HepG2 (cell line): ENCODE measurements around the gene CDC42BPG. TPM values are rescaled to one million over a fixed set of nuclear protein-coding genes. Genes with fewer than 3 reads are reported as not detected.

Experiments used
- GTF2F1 ChIP-seq: fragments of 150-350 bp; IDR thresholded peaks from 2 replicates; pipeline ENCODE4 v1.6.1; 2014; ENCODE audit warnings: low read length
- HDAC6 ChIP-seq: fragments of 200-600 bp; sonication (generic); IDR thresholded peaks from 2 replicates; pipeline ENCODE4 v1.7.0; 2017; ENCODE audit warnings: mild to moderate bottlenecking, antibody characterized with exemption, low read length, low read depth
- KMT2B ChIP-seq: IDR thresholded peaks from 2 replicates; pipeline ENCODE4 v1.6.1; 2016; ENCODE audit warnings: missing genetic modification reagents, missing compliant biosample characterization
- MAFG ChIP-seq: sonication (generic); formaldehyde crosslinking; IDR thresholded peaks from 2 replicates; pipeline ENCODE4 v1.5.1; 2020; ENCODE audit warnings: mild to moderate bottlenecking, missing genetic modification reagents
- PAWR ChIP-seq: sonication (generic); formaldehyde crosslinking; IDR thresholded peaks from 2 replicates; pipeline ENCODE4 v1.4.0; 2020; ENCODE audit warnings: missing genetic modification reagents, mild to moderate bottlenecking, borderline replicate concordance
- PHF21A ChIP-seq: sonication (generic); formaldehyde crosslinking; IDR thresholded peaks from 2 replicates; pipeline ENCODE4 v1.5.0; 2020; ENCODE audit warnings: mild to moderate bottlenecking, missing genetic modification reagents
- SMC3 ChIP-seq: IDR thresholded peaks from 2 replicates; pipeline ENCODE4 v1.6.1; 2011; ENCODE audit warnings: low read length, improper control_type of control experiment
- TBX3 ChIP-seq: fragments of 450-650 bp; IDR thresholded peaks from 2 replicates; pipeline ENCODE4 v1.6.1; 2017; ENCODE audit warnings: antibody characterized with exemption, mild to moderate bottlenecking, inconsistent platforms, borderline replicate concordance
- TRIM24 ChIP-seq: sonication (generic); formaldehyde crosslinking; IDR thresholded peaks from 2 replicates; pipeline ENCODE4 v1.8.0; 2022; ENCODE audit warnings: mild to moderate bottlenecking, missing genetic modification reagents
- ZC3H13 ChIP-seq: sonication (generic); formaldehyde crosslinking; IDR thresholded peaks from 2 replicates; pipeline ENCODE4 v1.8.1; 2023; ENCODE audit warnings: mild to moderate bottlenecking, missing genetic modification reagents, moderate library complexity
- ZMYM3 ChIP-seq: sonication (generic); formaldehyde crosslinking; IDR thresholded peaks from 2 replicates; pipeline ENCODE4 v1.5.1; 2020; ENCODE audit warnings: mild to moderate bottlenecking, missing genetic modification reagents
- ZNF501 ChIP-seq: sonication (generic); formaldehyde crosslinking; IDR thresholded peaks from 2 replicates; pipeline ENCODE4 v1.5.1; 2020; ENCODE audit warnings: mild to moderate bottlenecking, moderate library complexity, missing genetic modification reagents
- ZNF530 ChIP-seq: sonication (generic); formaldehyde crosslinking; IDR thresholded peaks from 2 replicates; pipeline ENCODE4 v1.5.0; 2020; ENCODE audit warnings: low read depth, mild to moderate bottlenecking, missing genetic modification reagents
- ZNF749 ChIP-seq: sonication (generic); formaldehyde crosslinking; IDR thresholded peaks from 2 replicates; pipeline ENCODE4 v1.8.0; 2022; ENCODE audit warnings: mild to moderate bottlenecking, missing genetic modification reagents, moderate library complexity, borderline replicate concordance
- ZSCAN21 ChIP-seq: sonication (generic); formaldehyde crosslinking; IDR thresholded peaks from 2 replicates; pipeline ENCODE4 v1.8.0; 2022; ENCODE audit warnings: mild to moderate bottlenecking, missing genetic modification reagents, moderate library complexity, borderline replicate concordance
- polyA plus RNA-seq, 8 experiments: library from polyadenylated mRNA; depleted of rRNA in 3 of 8; stranded (reverse) in 7 of 8; unstranded in 1 of 8; fragments of >200 nt; fragmentation: Illumina TruSeq in 4 of 8; extraction: Trizol in 4 of 8; gene quantifications; 2 replicates each; pipeline versions ENCODE4 v1.2.1 to v1.2.3, GENCODE V29; 2011 to 2016; ENCODE audit warnings: low read depth in 4 of 8, missing spikeins in 1 of 8, mixed read lengths in 1 of 8; ENCODE audit not compliant: insufficient read depth in 1 of 8
- total RNA-seq, 5 experiments: library from RNA; depleted of rRNA; stranded (reverse); fragments of >200 nt; fragmentation: Illumina TruSeq; extraction: Trizol; gene quantifications; 2 replicates each; pipeline ENCODE4 v1.2.3, GENCODE V29; 2016; ENCODE audit warnings: low read depth in 1 of 5
- TF ChIP-seq, protein P1 (sequence below): IDR thresholded peaks from 2 replicates; pipeline ENCODE4 v1.6.1; 2018; ENCODE audit warnings: missing genetic modification reagents, mild to moderate bottlenecking, missing compliant biosample characterization
- TF ChIP-seq, protein P2 (sequence below): sonication (generic); formaldehyde crosslinking; IDR thresholded peaks from 2 replicates; pipeline ENCODE4 v1.4.0; 2020; ENCODE audit warnings: missing genetic modification reagents
- TF ChIP-seq, protein P3 (sequence below): sonication (generic); formaldehyde crosslinking; IDR thresholded peaks from 2 replicates; pipeline ENCODE4 v1.5.0; 2020; ENCODE audit warnings: mild to moderate bottlenecking, low read depth, missing genetic modification reagents, borderline replicate concordance
- TF ChIP-seq, protein P4 (sequence below): sonication (generic); formaldehyde crosslinking; IDR thresholded peaks from 2 replicates; pipeline ENCODE4 v1.5.1; 2020; ENCODE audit warnings: mild to moderate bottlenecking, moderate library complexity, missing genetic modification reagents
- TF ChIP-seq, protein P5 (sequence below): IDR thresholded peaks from 2 replicates; pipeline ENCODE4 v1.6.1; 2016; ENCODE audit warnings: low read depth, control low read depth
- TF ChIP-seq, protein P6 (sequence below): sonication (generic); formaldehyde crosslinking; conservative IDR thresholded peaks from 2 replicates; pipeline ENCODE4 v1.4.0; 2020; ENCODE audit warnings: missing genetic modification reagents

The CDC42BPG gene
- total and polyA plus RNA-seq, 2 of the 13 experiments (the other 11 are each of a cell fraction or from before 2014, with no cell fraction given) = 0.55 to 1.4 TPM

DNA sequence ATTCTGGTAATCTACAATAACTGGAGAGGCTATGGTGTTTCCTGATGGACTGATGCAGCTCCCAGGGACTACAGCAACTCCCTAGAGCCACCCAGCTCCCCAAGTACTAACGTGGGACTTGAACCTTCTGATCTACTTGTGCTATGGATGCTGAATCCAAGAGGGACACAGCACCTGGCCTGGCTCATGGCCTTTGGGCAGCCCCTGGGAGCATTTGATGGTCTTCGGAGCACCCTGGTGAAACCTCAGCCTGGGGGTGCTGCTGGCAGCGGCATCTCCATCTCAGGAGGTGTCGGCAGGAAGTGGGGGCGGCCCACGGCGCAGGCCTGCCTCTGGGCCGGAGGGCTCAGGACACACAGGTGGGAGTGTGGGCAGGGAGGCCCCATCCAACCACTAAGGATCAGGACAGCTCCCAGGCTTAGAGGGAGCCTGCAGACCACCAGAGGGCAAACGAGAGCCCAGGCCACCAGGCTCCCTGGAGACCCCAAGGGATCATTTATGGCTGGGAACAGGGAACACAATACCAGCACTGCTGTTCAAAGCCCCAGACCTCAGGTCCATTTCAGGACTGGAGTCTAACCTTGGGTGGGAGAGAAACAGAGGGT is 25.2 kb upstream of the CDC42BPG start (continued):
- TF ChIP-seq, protein P1, sequence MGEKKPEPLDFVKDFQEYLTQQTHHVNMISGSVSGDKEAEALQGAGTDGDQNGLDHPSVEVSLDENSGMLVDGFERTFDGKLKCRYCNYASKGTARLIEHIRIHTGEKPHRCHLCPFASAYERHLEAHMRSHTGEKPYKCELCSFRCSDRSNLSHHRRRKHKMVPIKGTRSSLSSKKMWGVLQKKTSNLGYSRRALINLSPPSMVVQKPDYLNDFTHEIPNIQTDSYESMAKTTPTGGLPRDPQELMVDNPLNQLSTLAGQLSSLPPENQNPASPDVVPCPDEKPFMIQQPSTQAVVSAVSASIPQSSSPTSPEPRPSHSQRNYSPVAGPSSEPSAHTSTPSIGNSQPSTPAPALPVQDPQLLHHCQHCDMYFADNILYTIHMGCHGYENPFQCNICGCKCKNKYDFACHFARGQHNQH = no peak
- TF ChIP-seq GTF2F1 = no peak
- peak; percentile 15; the same call in 1 of the 2 replicates for TF ChIP-seq SMC3
- TF ChIP-seq ZNF749 = no peak
- TF ChIP-seq, protein P2, sequence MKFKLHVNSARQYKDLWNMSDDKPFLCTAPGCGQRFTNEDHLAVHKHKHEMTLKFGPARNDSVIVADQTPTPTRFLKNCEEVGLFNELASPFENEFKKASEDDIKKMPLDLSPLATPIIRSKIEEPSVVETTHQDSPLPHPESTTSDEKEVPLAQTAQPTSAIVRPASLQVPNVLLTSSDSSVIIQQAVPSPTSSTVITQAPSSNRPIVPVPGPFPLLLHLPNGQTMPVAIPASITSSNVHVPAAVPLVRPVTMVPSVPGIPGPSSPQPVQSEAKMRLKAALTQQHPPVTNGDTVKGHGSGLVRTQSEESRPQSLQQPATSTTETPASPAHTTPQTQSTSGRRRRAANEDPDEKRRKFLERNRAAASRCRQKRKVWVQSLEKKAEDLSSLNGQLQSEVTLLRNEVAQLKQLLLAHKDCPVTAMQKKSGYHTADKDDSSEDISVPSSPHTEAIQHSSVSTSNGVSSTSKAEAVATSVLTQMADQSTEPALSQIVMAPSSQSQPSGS = no peak
- TF ChIP-seq, protein P3, sequence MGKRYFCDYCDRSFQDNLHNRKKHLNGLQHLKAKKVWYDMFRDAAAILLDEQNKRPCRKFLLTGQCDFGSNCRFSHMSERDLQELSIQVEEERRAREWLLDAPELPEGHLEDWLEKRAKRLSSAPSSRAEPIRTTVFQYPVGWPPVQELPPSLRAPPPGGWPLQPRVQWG (CRISPR knock-in tag) = no peak
- TF ChIP-seq ZNF530 (CRISPR knock-in tag) = no peak
- TF ChIP-seq ZMYM3 (CRISPR knock-in tag) = no peak
- no peak for TF ChIP-seq KMT2B (CRISPR knock-in tag)
- TF ChIP-seq, protein P4, sequence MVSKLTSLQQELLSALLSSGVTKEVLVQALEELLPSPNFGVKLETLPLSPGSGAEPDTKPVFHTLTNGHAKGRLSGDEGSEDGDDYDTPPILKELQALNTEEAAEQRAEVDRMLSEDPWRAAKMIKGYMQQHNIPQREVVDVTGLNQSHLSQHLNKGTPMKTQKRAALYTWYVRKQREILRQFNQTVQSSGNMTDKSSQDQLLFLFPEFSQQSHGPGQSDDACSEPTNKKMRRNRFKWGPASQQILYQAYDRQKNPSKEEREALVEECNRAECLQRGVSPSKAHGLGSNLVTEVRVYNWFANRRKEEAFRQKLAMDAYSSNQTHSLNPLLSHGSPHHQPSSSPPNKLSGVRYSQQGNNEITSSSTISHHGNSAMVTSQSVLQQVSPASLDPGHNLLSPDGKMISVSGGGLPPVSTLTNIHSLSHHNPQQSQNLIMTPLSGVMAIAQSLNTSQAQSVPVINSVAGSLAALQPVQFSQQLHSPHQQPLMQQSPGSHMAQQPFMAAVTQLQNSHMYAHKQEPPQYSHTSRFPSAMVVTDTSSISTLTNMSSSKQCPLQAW = peak; percentile 1; the same call in 1 of the 2 replicates
- TF ChIP-seq TBX3 = no peak
- no peak for TF ChIP-seq PAWR (CRISPR knock-in tag)
- TF ChIP-seq ZNF501 (CRISPR knock-in tag) = no peak
- no peak for TF ChIP-seq PHF21A
- no peak for TF ChIP-seq ZSCAN21 (CRISPR knock-in tag)
- TF ChIP-seq, protein P5, sequence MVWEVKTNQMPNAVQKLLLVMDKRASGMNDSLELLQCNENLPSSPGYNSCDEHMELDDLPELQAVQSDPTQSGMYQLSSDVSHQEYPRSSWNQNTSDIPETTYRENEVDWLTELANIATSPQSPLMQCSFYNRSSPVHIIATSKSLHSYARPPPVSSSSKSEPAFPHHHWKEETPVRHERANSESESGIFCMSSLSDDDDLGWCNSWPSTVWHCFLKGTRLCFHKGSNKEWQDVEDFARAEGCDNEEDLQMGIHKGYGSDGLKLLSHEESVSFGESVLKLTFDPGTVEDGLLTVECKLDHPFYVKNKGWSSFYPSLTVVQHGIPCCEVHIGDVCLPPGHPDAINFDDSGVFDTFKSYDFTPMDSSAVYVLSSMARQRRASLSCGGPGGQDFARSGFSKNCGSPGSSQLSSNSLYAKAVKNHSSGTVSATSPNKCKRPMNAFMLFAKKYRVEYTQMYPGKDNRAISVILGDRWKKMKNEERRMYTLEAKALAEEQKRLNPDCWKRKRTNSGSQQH = 0 out of 2 replicates have a peak, but pooled peaks have one; percentile 45
- TF ChIP-seq HDAC6 = no peak
- 0 out of 2 replicates have a peak, but pooled peaks have one; percentile 28 for TF ChIP-seq ZC3H13 (CRISPR knock-in tag)
- TF ChIP-seq, protein P6, sequence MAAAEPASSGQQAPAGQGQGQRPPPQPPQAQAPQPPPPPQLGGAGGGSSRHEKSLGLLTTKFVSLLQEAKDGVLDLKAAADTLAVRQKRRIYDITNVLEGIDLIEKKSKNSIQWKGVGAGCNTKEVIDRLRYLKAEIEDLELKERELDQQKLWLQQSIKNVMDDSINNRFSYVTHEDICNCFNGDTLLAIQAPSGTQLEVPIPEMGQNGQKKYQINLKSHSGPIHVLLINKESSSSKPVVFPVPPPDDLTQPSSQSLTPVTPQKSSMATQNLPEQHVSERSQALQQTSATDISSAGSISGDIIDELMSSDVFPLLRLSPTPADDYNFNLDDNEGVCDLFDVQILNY (CRISPR knock-in tag) = no peak
- TF ChIP-seq TRIM24 (CRISPR knock-in tag) = no peak
- no peak for TF ChIP-seq MAFG (CRISPR knock-in tag)
